Neural progenitor cell (in vitro differentiated cells): Measurements from ENCODE around the gene LDLRAD4. TPM values are rescaled to one million over a fixed set of nuclear protein-coding genes. Genes with fewer than 3 reads are reported as not detected.
A peak's percentile ranks its signal among the peaks of the same experiment; 100 is the strongest.

Experiments
- DNase-seq: peaks from one replicate; pipeline ENCODE4 v3.0.0-alpha.2; 2016; ENCODE audit warnings: low spot score
- H2AFZ ChIP-seq: fragments of 200-600 bp; sonication (generic); replicated peaks from 2 replicates; pipeline ENCODE4 v1.6.1; 2016; ENCODE audit warnings: antibody characterized with exemption
- H3F3A ChIP-seq: fragments of 200-600 bp; sonication (generic); 2 replicates; pipeline ENCODE4 v1.6.1; 2016; ENCODE audit warnings: antibody characterized with exemption, low read depth
- H3K27ac ChIP-seq: fragments of 200-600 bp; sonication (generic); 2 replicates; pipeline ENCODE4 v1.5.1; 2016; ENCODE audit warnings: mild to moderate bottlenecking
- H3K27me3 ChIP-seq: fragments of 200-600 bp; sonication (generic); 2 replicates; pipeline ENCODE4 v1.6.1; 2016; ENCODE audit warnings: mild to moderate bottlenecking, moderate library complexity
- H3K36me3 ChIP-seq: fragments of 200-600 bp; sonication (generic); 2 replicates; pipeline ENCODE4 v1.5.1; 2016
- H3K4me1 ChIP-seq: fragments of 200-600 bp; sonication (generic); 2 replicates; pipeline ENCODE4 v1.6.1; 2016; ENCODE audit warnings: mixed run types
- H3K4me2 ChIP-seq: fragments of 200-600 bp; sonication (generic); 2 replicates; pipeline ENCODE4 v1.6.1; 2016
- H3K4me3 ChIP-seq: fragments of 200-600 bp; sonication (generic); 2 replicates; pipeline ENCODE4 v1.5.1; 2016
- H3K79me2 ChIP-seq: fragments of 200-600 bp; sonication (generic); 2 replicates; pipeline ENCODE4 v1.6.1; 2016; ENCODE audit warnings: low read depth
- H3K9ac ChIP-seq: fragments of 200-600 bp; sonication (generic); 2 replicates; pipeline ENCODE4 v1.6.1; 2016
- H3K9me3 ChIP-seq: fragments of 200-600 bp; sonication (generic); 2 replicates; pipeline ENCODE4 v1.5.1; 2016; ENCODE audit warnings: low read depth
- H4K20me1 ChIP-seq: fragments of 200-600 bp; sonication (generic); 2 replicates; pipeline ENCODE4 v1.6.1; 2016; ENCODE audit warnings: low read depth
- H3K27ac Mint-ChIP-seq: 3 replicates; pipeline ENCODE4 v1.8.0; 2021; ENCODE audit warnings: mixed read lengths
- H3K27me3 Mint-ChIP-seq: 2 replicates; pipeline ENCODE4 v1.8.0; 2022; ENCODE audit warnings: low read depth, mild to moderate bottlenecking, inconsistent platforms, moderate library complexity, mixed read lengths; ENCODE audit not compliant: insufficient read depth
- H3K36me3 Mint-ChIP-seq: 3 replicates; pipeline ENCODE4 v1.8.0; 2021; ENCODE audit warnings: mixed read lengths
- H3K4me1 Mint-ChIP-seq: 3 replicates; pipeline ENCODE4 v1.8.0; 2021; ENCODE audit warnings: mixed read lengths
- H3K4me3 Mint-ChIP-seq: 3 replicates; pipeline ENCODE4 v1.8.0; 2021; ENCODE audit warnings: mild to moderate bottlenecking, moderate library complexity, mixed read lengths
- H3K9me3 Mint-ChIP-seq: 3 replicates; pipeline ENCODE4 v1.8.0; 2020; ENCODE audit warnings: mixed read lengths
- CTCF ChIP-seq: fragments of 200-600 bp; sonication (generic); IDR thresholded peaks from 2 replicates; pipeline ENCODE4 v1.5.1; 2017; ENCODE audit warnings: antibody characterized with exemption, mild to moderate bottlenecking
- EZH2 ChIP-seq: fragments of 200-600 bp; sonication (generic); IDR thresholded peaks from 2 replicates; pipeline ENCODE4 v1.6.1; 2017; ENCODE audit warnings: antibody characterized with exemption, mild to moderate bottlenecking, moderate library complexity
- EZH2phosphoT487 ChIP-seq: fragments of 200-600 bp; sonication (generic); IDR thresholded peaks from 2 replicates; pipeline ENCODE4 v1.6.1; 2017; ENCODE audit warnings: antibody characterized with exemption
- total RNA-seq: library from RNA; depleted of rRNA; stranded (reverse); fragments of >200 nt; gene quantifications from 2 replicates; pipeline ENCODE4 v1.2.3, GENCODE V29; 2015; ENCODE audit warnings: low replicate concordance

LDLRAD4 gene
- total RNA-seq, 1 donor from 2014 or later, result 0.65 TPM

- Histone ChIP-seq H3K4me2 (no peak overlapping the region), H3F3A (no peaks in the 10 kb centered on the region), H3K9ac (no peak overlapping the region), H3K9me3 (no peaks in the 10 kb centered on the region), H3K27me3 (no peaks in the 10 kb centered on the region), H3K27ac (no peak overlapping the region), H3K79me2 (no peaks in the 10 kb centered on the region), H3K36me3 (no peaks in the 10 kb centered on the region), H2AFZ (no peak overlapping the region), H4K20me1 (no peaks in the 10 kb centered on the region), H3K4me1 (no peaks in the 10 kb centered on the region), H3K4me3 (no peak overlapping the region)
- peaks cover 23% of the 10 kb centered on the region for H3K4me1 Mint-ChIP-seq
- H3K27me3 Mint-ChIP-seq, result peaks cover 4% of the 10 kb centered on the region
- no peak overlapping the region for H3K4me3 Mint-ChIP-seq
- H3K9me3 Mint-ChIP-seq, result peaks cover 2% of the 10 kb centered on the region
- TF ChIP-seq CTCF (no peak), EZH2 (no peak), EZH2phosphoT487 (no peak)
- no peak overlapping the region for H3K27ac Mint-ChIP-seq
- no peak for DNase-seq
- H3K36me3 Mint-ChIP-seq, result no peaks in the 10 kb centered on the region
Observed at GRCh38 chr18:13618760-13619438, 400.3 kb downstream of the LDLRAD4 start.

DNA sequence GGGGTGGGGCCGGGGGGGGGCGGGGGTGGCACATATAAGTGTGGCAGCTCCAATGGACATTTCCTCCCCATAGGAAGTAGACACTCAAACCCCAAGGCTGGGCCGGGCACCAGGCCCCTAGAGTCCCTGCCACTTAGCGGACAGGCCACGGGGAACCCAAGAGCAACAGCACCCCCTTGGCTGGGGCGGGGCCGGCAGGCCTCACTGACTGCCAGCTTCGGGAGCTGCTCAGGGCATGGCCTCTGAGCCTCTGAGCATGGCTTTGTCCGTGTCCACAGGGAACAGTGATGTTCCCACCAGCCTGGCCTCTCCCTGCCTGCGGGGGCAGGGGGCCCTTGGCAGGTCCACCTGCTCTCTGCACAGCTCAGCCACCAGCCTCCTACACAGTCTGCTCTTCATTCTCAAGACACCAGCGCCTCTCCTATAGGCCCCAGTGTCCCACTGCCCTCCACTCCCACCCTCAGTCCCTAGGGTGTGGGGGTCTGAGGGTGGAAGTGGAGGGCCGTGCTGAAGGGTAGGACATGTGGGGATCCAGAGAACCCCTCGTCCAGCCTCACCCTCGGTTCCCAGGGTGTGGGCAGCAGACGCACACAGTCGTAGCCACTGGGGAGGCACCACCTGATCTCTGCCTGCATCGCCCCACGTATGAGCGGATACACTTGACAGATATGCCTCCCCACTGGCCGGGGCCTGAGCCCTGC, 401.1 kb downstream of the LDLRAD4 start:
- no peaks in the 10 kb centered on the region for H3K36me3 Mint-ChIP-seq
- no peaks in the 10 kb centered on the region for H4K20me1 ChIP-seq

DNA sequence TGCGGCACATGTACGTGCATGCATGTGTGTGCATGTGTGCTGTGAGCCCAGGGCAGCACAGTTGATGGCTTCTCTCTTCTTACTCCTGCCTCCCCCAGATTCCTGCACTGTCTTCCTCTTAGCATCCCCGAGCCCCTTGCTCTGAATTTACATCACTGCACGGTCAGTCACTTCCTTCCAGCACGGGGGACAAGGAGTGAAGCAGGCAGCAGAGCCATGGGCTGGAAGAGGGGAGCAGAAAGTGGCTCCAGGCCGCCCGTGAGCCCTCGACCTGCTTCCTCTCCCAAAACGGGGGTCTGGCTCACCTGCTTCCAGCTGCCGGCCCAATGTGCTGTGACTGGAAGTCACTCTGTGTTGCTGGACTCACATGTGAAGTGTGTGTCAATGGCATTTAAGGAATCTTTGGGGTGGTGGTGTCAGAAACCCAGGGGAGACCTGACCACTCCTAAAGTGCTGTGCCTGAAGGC, 401.7 kb downstream of the LDLRAD4 start:
- H3K4me1 Mint-ChIP-seq, result peaks cover 27% of the 10 kb centered on the region
- no peak overlapping the region for H3K4me2 ChIP-seq
- TF ChIP-seq EZH2phosphoT487 (no peak), EZH2 (no peak), CTCF (no peak)
- H3F3A ChIP-seq, result no peaks in the 10 kb centered on the region
- peaks cover 4% of the 10 kb centered on the region for H3K27me3 Mint-ChIP-seq
- peak overlapping the region; percentile 33 for H3K4me3 Mint-ChIP-seq
- no peak overlapping the region for H2AFZ ChIP-seq
- peaks cover 2% of the 10 kb centered on the region for H3K9me3 Mint-ChIP-seq
- no peaks in the 10 kb centered on the region for H3K27me3 ChIP-seq
- no peaks in the 10 kb centered on the region for H4K20me1 ChIP-seq
- no peaks in the 10 kb centered on the region for H3K79me2 ChIP-seq
- H3K4me3 ChIP-seq, result no peak overlapping the region
- H3K36me3 ChIP-seq, result no peaks in the 10 kb centered on the region
- H3K36me3 Mint-ChIP-seq, result no peaks in the 10 kb centered on the region
- H3K9ac ChIP-seq, result no peak overlapping the region
- no peaks in the 10 kb centered on the region for H3K4me1 ChIP-seq
- H3K27ac ChIP-seq, result no peak overlapping the region
- no peak for DNase-seq
- peak overlapping the region; percentile 83 for H3K27ac Mint-ChIP-seq
- no peaks in the 10 kb centered on the region for H3K9me3 ChIP-seq

More for the DNA sequence above, 401.1 kb downstream of the LDLRAD4 start:
- H3K4me1 Mint-ChIP-seq, result peaks cover 24% of the 10 kb centered on the region
- Histone ChIP-seq H3K4me3 (no peak overlapping the region), H3K9ac (no peak overlapping the region), H3K27ac (no peak overlapping the region), H3K9me3 (no peaks in the 10 kb centered on the region), H2AFZ (no peak overlapping the region), H3F3A (no peaks in the 10 kb centered on the region), H3K79me2 (no peaks in the 10 kb centered on the region), H3K36me3 (no peaks in the 10 kb centered on the region), H3K4me1 (no peaks in the 10 kb centered on the region), H3K27me3 (no peaks in the 10 kb centered on the region), H3K4me2 (no peak overlapping the region)
- H3K27ac Mint-ChIP-seq, result no peak overlapping the region
- no peak for DNase-seq
- H3K9me3 Mint-ChIP-seq, result peaks cover 2% of the 10 kb centered on the region
- H3K4me3 Mint-ChIP-seq, result no peak overlapping the region
- TF ChIP-seq CTCF (no peak), EZH2phosphoT487 (no peak), EZH2 (no peak)
- H3K27me3 Mint-ChIP-seq, result peaks cover 4% of the 10 kb centered on the region
